GM13976 (cell line): ENCODE results near the gene NXN.
"Not testable (repeated sequence)": the region's sequence is repeated elsewhere in the genome, so short reads cannot be mapped to it uniquely, and the experiment has no call there.

Source experiments
- DNase-seq: peaks from one replicate; pipeline ENCODE4 v3.0.0; 2012; ENCODE audit warnings: low spot score
- in situ Hi-C: fragments of 300-500 bp; cut with MboI; formaldehyde crosslinking; loops from one replicate; pipeline ENCODE4 v1.12.0; 2022; ENCODE audit warnings: low sequenced_read_pairs, mixed read lengths, inconsistent platforms; ENCODE audit not compliant: unreplicated experiment
- TF ChIP-seq, protein P1 (sequence below): IDR thresholded peaks from 2 replicates; pipeline ENCODE4 v1.5.1; 2012; ENCODE audit warnings: borderline replicate concordance, mild to moderate bottlenecking; ENCODE audit not compliant: insufficient read depth; ENCODE audit errors: extremely low read depth, missing control alignments, control extremely low read depth

Gene NXN

DNA sequence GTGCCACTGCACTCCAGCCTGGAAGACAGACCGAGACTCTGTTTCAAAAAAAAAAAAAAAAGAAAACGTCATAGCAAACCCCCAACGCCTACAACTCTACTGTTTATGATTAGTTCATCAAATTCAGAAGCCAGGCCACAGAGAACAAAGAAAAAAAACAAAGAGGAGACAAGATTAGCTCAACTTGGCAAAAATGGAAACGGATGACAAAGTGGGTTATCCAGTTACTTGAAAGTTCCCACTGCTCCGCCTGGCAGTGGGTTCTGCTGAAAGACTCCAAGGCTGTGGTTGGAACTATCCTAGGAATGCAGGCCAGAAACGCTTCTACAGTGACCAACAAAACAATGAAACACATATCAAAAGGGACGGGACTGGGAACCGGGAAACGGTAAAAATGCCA is 144.3 kb downstream of the NXN start:
- TF ChIP-seq, protein P1, sequence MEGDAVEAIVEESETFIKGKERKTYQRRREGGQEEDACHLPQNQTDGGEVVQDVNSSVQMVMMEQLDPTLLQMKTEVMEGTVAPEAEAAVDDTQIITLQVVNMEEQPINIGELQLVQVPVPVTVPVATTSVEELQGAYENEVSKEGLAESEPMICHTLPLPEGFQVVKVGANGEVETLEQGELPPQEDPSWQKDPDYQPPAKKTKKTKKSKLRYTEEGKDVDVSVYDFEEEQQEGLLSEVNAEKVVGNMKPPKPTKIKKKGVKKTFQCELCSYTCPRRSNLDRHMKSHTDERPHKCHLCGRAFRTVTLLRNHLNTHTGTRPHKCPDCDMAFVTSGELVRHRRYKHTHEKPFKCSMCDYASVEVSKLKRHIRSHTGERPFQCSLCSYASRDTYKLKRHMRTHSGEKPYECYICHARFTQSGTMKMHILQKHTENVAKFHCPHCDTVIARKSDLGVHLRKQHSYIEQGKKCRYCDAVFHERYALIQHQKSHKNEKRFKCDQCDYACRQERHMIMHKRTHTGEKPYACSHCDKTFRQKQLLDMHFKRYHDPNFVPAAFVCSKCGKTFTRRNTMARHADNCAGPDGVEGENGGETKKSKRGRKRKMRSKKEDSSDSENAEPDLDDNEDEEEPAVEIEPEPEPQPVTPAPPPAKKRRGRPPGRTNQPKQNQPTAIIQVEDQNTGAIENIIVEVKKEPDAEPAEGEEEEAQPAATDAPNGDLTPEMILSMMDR = no peak
- no peak for DNase-seq
- in situ Hi-C loops = no loop called here

DNA sequence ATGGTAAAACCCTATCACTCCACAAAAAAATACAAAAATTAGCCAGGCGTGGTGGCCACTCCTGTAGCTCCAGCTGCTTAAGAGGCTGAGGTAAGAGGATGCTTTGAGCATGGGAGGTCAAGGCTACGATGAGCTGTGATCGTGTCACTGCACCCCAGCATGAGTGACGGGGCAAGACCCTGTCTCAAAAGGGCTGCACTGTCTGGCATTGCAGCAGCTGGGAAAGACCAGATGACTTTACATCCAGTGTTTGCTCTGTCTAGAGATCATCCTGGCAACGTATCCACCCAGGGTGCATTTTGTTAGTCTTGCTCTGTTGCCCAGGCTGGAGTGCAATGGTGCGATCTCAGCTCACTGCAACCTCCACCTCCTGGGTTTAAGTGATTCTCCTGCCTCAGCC is 145.4 kb downstream of the NXN start:
- no peak for DNase-seq
- in situ Hi-C loops = no loop called here
- TF ChIP-seq, protein P1 = no peak

DNA sequence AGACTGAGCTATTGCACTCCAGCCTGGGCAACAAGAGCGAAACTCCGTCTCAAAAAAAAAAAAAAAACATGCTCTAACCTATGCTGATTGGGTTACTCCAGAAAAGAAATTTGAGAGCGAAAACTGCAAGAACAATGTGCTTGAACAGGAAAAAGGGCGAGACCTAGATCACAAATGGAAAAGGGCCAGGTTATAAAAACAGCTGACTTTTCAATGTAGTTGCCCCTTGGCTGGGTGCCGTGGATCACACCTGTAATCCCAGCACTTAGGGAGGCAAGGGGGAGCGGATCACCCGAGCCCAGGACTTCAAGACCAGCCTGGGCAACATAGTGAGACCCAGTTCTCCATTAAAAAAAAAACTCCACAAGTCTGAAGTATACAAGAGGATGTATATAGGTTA is 148.6 kb downstream of the NXN start:
- in situ Hi-C loops = no loop called here
- DNase-seq = no peak
- TF ChIP-seq, protein P1 = no peak

DNA sequence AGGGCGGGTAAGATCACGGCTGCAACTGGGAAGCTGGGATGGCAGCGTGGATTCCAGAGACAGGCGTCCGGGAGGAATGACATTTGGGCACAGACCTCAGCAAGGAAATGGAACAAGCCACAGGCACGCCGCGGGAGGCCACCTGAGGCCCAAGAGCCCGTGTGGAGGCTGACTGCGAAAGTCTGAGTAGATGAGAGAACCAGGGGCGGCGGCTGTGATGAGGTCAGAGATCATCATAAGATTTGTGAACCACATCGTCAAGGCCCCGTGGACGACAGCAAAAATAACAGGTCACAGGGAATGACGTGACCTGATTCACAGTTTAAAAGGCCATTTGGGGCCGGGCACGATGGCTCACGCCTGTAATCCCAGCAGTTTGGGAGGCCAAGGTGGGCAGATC is 149.2 kb downstream of the NXN start:
- DNase-seq = no peak
- TF ChIP-seq, protein P1 = no peak
- in situ Hi-C loops = no loop called here

DNA sequence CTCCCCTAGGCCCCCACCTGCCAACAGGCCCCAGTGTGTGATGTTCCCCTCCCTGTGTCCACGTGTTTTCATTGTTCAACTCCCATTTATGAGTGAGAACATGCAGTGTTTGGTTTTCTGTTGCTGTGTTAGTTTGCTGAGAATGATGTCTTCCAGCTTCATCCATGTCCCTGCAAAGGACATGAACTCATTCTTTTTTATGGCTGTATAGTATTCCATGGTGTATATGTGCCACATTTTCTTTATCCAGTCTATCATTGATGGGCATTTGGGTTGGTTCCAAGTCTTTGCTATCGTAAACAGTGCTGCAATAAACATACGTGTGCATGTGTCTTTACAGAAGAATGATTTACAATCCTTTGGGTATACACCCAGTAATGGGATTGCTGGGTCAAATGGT is 150.0 kb downstream of the NXN start:
- in situ Hi-C loops = loop anchor here (10.0 kb wide), 1 partner anchor 55 kb away; no protein-coding TSS in a partner anchor
- not testable (repeated sequence) for DNase-seq

DNA sequence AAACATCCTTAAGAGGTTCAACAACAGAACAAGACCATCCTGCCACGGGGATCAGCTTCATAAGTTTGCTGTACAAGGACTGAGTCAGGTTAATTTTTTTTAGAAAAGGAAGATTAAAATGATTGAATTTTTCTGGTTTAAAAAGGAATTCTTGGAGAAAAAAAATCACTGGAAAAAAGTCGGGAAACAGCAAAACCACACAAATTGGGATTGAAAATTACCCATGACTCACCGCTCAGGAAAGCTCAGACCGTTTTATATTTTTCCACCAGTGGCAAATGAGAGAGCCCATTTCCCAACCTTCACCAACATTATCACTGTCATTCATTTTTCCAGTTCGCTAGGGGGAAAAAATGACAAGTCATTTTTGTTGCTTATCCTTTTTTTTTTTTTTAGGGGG is 150.8 kb downstream of the NXN start:
- no peak for DNase-seq
- TF ChIP-seq, protein P1 = no peak
- in situ Hi-C loops = loop anchor here (10.0 kb wide), 1 partner anchor 56 kb away; no protein-coding TSS in a partner anchor

DNA sequence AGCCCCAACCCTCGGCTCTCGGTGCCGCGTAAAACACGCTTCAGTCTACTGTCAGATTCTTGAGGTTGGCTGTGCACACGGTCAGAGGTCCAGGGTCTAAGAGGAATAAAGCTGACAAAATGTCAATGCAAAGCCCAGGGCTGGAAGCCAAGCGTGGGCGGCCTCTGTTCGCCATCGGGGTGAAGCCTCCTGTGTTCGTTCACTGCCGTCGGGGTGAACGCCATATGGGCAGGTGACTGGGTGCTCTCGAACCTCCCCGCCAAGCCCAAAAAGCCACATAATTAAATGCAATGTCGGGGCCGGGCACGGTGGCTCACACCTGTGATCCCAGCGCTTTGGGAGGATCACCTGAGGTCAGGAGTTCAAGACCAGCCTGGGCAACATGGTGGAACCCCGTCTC is 152.8 kb downstream of the NXN start:
- TF ChIP-seq, protein P1 = no peak
- DNase-seq = no peak
- in situ Hi-C loops = loop anchor here (10.0 kb wide), 1 partner anchor 58 kb away; no protein-coding TSS in a partner anchor
